ENCODE measurements around the gene MBD4. TPM values are rescaled to one million over a fixed set of nuclear protein-coding genes. Genes with fewer than 3 reads are reported as not detected.

The MBD4 gene
- total RNA-seq, 1 donor from 2014 or later, result 38.8 TPM

DNA sequence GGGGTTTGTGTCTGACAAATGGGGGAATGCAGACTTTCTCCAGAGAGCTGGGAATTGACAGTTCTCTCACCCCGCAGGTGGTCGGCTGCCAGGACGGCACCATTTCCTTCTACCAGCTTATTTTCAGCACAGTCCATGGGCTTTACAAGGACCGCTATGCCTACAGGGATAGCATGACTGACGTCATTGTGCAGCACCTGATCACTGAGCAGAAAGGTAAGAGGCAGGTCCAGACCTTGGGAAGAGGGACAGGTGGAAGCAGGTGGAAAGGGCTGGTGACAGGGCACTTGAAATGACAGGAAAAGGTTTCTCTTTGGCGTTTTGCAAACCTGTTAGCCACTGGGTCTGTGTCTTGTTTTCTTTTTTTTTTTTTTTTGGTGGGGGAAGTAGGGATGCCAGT lies 36.8 kb upstream of the MBD4 start:
- Histone ChIP-seq H3K27me3 (ENCODE audit: low read depth) (no peaks in the 10 kb centered on the region), H3K36me3 (peaks cover 61% of the 10 kb centered on the region), H3K9me3 (no peaks in the 10 kb centered on the region), H3K4me3 (no peak overlapping the region), H3K27ac (no peak overlapping the region), H3K4me1 (peaks cover 10% of the 10 kb centered on the region)
- TF ChIP-seq CTCF (IDR thresholded peaks at IDR 0.05), result no peak
- ATAC-seq, result no peak
- no peak for DNase-seq
- intact Hi-C loops (cut with DNase I), result no loop called here

- intact Hi-C loops (cut with DNase I), result no loop called here
- H3K36me3 ChIP-seq, result peaks cover 69% of the 10 kb centered on the region
- H3K27ac ChIP-seq, result no peak overlapping the region
- no peak for TF ChIP-seq CTCF (IDR thresholded peaks at IDR 0.05)
- no peaks in the 10 kb centered on the region for H3K27me3 ChIP-seq (ENCODE audit: low read depth)
- no peak for DNase-seq
- no peak for ATAC-seq
- peaks cover 3% of the 10 kb centered on the region for H3K4me1 ChIP-seq
- H3K9me3 ChIP-seq, result no peaks in the 10 kb centered on the region
- no peak overlapping the region for H3K4me3 ChIP-seq
Observed at GRCh38 chr3:129475863-129476262, 36.1 kb upstream of the MBD4 start.

DNA sequence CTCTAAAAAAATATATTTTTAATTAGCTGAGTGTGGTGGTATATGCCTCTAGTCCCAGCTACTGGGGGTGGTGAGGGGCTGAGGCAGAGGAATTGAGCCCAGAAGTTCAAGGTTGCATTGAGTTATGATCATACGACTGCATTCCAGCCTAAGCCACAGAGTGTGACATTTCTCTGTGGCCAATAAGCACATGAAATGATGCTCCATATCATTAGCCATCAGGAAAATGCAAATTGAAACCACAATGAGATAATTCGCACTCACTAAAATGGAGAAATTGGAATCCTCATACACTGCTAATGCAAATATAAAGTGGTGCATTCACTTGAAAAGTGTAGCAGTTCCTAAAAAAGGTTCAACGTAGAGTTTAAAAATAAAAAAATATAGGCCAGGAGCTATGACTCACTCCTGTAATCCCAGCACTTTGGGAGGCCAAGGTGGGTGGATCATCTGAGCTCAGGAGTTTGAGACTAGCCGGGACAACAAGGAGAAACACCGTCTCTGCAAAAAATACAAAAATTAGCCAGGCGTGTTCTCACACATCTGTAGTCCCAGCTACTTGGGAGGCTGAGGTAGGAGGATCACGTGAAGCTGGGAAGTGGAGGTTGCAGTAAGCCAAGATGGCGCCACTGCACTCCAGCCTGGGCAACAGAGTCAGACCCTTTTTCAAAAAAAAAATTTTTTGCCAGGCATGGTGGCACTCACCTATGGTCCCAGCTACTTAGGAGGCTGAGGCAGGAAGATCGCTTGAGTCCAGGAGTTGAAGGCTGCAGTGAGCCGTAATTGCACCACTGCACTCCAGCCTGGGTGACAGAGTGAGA lies 35.4 kb upstream of the MBD4 start:
- intact Hi-C loops (cut with DNase I), result no loop called here
- Histone ChIP-seq H3K27me3 (ENCODE audit: low read depth) (no peaks in the 10 kb centered on the region), H3K27ac (no peak overlapping the region), H3K4me3 (no peak overlapping the region), H3K4me1 (no peaks in the 10 kb centered on the region), H3K36me3 (peaks cover 67% of the 10 kb centered on the region), H3K9me3 (no peaks in the 10 kb centered on the region)
- DNase-seq (no peak), ATAC-seq (no peak)
- no peak for TF ChIP-seq CTCF (IDR thresholded peaks at IDR 0.05)

GRCh38 chr3:129473769-129474152 lies 34.0 kb upstream of the MBD4 start:
- Histone ChIP-seq H3K4me1 (peaks cover 5% of the 10 kb centered on the region), H3K36me3 (peaks cover 64% of the 10 kb centered on the region), H3K27me3 (ENCODE audit: low read depth) (no peaks in the 10 kb centered on the region), H3K27ac (no peak overlapping the region), H3K4me3 (no peak overlapping the region), H3K9me3 (no peaks in the 10 kb centered on the region)
- ATAC-seq, result no peak
- DNase-seq, result no peak
- TF ChIP-seq CTCF (IDR thresholded peaks at IDR 0.05), result no peak
- intact Hi-C loops (cut with DNase I), result no loop called here

DNA sequence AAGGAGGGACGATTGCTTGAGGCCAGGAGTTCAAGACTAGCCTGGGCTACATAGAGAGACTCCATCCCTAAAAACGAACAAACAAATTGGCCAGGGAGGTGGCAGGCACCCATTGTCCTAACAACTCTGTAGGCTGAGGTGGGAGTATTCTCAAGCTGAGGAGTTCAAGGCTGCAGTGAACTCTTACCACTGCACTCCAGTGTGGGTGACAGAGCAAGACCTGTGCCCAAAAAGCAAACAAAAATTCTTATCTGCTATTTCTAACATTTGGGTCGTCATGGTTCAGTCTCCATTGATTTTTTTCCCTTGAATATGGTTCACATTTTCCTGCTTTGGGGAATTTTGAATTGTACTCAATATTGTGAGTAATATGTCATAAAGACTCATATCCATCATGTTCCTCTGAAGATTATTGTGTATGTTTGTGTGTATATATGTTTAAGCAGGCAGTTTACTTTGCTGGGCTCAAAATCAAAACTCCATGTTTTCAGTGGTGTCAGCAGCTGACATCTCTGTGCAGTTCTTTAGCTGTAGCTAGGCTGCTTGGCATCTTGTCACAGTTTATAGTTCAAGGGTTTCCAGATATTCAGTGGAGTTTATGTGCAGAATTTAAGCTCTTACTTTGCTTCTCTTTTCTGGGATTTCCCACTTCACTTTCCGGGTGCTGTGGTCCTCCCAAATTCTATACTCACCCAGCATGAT lies 33.5 kb upstream of the MBD4 start:
- Histone ChIP-seq H3K27me3 (ENCODE audit: low read depth) (no peaks in the 10 kb centered on the region), H3K4me3 (no peak overlapping the region), H3K36me3 (peaks cover 58% of the 10 kb centered on the region), H3K27ac (no peak overlapping the region), H3K4me1 (peaks cover 8% of the 10 kb centered on the region), H3K9me3 (no peaks in the 10 kb centered on the region)
- no peak for TF ChIP-seq CTCF (IDR thresholded peaks at IDR 0.05)
- DNase-seq (no peak), ATAC-seq (no peak)
- intact Hi-C loops (cut with DNase I), result no loop called here
